Kidney (tissue), 14 donors: Measurements from ENCODE around the gene SH3RF1. TPM values are rescaled to one million over a fixed set of nuclear protein-coding genes. Genes with fewer than 3 reads are reported as not detected.
A peak's percentile ranks its signal among the peaks of the same experiment; 100 is the strongest.

Experiments
- DNase-seq, 5 donors: peaks; one replicate each; pipeline ENCODE4 v3.0.0-alpha.2; 2013 to 2020
- FAIRE-seq: peaks from 2 replicates; lab custom pipeline; 2012; peaks lifted over from hg19 to GRCh38; lab: Jason Lieb, UNC
- H3K27ac ChIP-seq, 2 donors: one replicate each; pipeline ENCODE4 v1.7.0; 2013; ENCODE audit warnings: low read depth in 2 of 2, low read length in 2 of 2, inconsistent platforms in 1 of 2
- H3K27me3 ChIP-seq: one replicate; pipeline ENCODE4 v1.7.1; 2013; ENCODE audit warnings: low read length, inconsistent platforms; ENCODE audit not compliant: control insufficient read depth, insufficient read depth
- H3K36me3 ChIP-seq, 3 donors: one replicate each; pipeline versions ENCODE4 v1.7.0 to v1.7.1; 2013; ENCODE audit warnings: low read length in 3 of 3, control low read depth in 1 of 3, inconsistent platforms in 1 of 3; ENCODE audit not compliant: insufficient read depth in 3 of 3, control insufficient read depth in 2 of 3
- H3K4me1 ChIP-seq, 3 donors: one replicate each; pipeline versions ENCODE4 v1.7.0 to v1.7.1; 2013; ENCODE audit warnings: low read length in 3 of 3, inconsistent platforms in 1 of 3, low read depth in 1 of 3; ENCODE audit not compliant: control insufficient read depth in 2 of 3, insufficient read depth in 2 of 3
- H3K4me3 ChIP-seq, 3 donors: one replicate each; pipeline versions ENCODE4 v1.7.0 to v1.8.1; 2013; ENCODE audit warnings: low read length in 3 of 3, control low read depth in 1 of 3, inconsistent platforms in 1 of 3
- H3K9ac ChIP-seq, 3 donors: one replicate each; pipeline versions ENCODE4 v1.7.0 to v1.7.1; 2013; ENCODE audit warnings: low read length in 3 of 3, control low read depth in 1 of 3, inconsistent platforms in 1 of 3
- H3K9me3 ChIP-seq, 3 donors: one replicate each; pipeline versions ENCODE4 v1.7.0 to v1.7.1; 2013; ENCODE audit warnings: low read length in 3 of 3, control low read depth in 1 of 3, inconsistent platforms in 1 of 3; ENCODE audit not compliant: control insufficient read depth in 2 of 3, insufficient read depth in 1 of 3
- intact Hi-C: fragments of 100-400 bp; cut with DNase I; formaldehyde crosslinking; loops from one replicate; pipeline ENCODE4 v1.11.1; 2022
- polyA plus RNA-seq: library from polyadenylated mRNA; stranded (reverse); fragments of 350-450 nt; fragmentation: Illumina TruSeq; extraction: RNeasy Lipid Tissue Mini Kit (QIAGEN cat#74804); gene quantifications from one replicate; pipeline ENCODE4 v1.2.3, GENCODE V29; 2014; ENCODE audit warnings: low read depth, low replicate concordance; ENCODE audit not compliant: insufficient read depth
- total RNA-seq: library from RNA; stranded (reverse); fragmentation: NEBNext Ultra II Directional; extraction: Animal tissue kit (Norgen Biotek cat#: 25700); gene quantifications from one replicate; pipeline ENCODE4 v1.2.1, GENCODE V29; 2021
- TF ChIP-seq, protein P1 (sequence below): IDR thresholded peaks from 3 replicates; pipeline ENCODE4 v1.5.1; 2012; ENCODE audit warnings: mild to moderate bottlenecking, moderate library complexity, borderline replicate concordance; ENCODE audit not compliant: insufficient read depth; ENCODE audit errors: extremely low read depth
- donor health status: control.
- donor health status: control.
- donor health status: control.
- donor health status: control.
- donor health status: control.
- donor health status: DM: yes; HTN: yes; CAD: no.
- donor health status: Normal renal cell carcinoma (clear cell type).

The SH3RF1 gene
- total and polyA plus RNA-seq, 2 donors from 2014 or later, result 8.2 to 35.7 TPM

DNA sequence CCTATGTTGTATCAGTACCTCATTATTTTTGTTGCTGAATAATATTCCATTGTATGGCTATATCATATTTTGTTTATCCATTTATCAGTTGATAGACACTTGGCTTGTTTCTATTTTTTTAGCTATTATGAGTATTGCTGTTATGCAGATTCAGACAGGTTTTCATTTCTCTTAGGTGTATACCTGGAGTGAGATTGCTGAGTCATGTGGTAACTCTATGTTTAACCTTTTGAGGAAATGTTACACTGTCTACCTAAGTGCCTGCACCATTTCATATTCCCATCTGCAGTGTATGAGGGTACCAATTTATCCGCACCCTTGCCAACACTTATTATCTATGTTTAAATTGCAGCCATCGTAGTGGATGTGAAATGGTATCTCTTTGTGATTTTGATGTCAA lies 43.0 kb upstream of the SH3RF1 start:
- Histone ChIP-seq H3K9me3 (no peaks in the 10 kb centered on the region), H3K27ac (peak overlapping the region in 1 of 2 donors; percentile 41), H3K4me1 (peaks cover 0 to 8% (median 6%) of the 10 kb centered on the region in 3 donors), H3K27me3 (no peaks in the 10 kb centered on the region), H3K4me3 (no peak overlapping the region), H3K36me3 (no peaks in the 10 kb centered on the region), H3K9ac (no peak overlapping the region)
- intact Hi-C loops, result no loop called here
- TF ChIP-seq, protein P1, sequence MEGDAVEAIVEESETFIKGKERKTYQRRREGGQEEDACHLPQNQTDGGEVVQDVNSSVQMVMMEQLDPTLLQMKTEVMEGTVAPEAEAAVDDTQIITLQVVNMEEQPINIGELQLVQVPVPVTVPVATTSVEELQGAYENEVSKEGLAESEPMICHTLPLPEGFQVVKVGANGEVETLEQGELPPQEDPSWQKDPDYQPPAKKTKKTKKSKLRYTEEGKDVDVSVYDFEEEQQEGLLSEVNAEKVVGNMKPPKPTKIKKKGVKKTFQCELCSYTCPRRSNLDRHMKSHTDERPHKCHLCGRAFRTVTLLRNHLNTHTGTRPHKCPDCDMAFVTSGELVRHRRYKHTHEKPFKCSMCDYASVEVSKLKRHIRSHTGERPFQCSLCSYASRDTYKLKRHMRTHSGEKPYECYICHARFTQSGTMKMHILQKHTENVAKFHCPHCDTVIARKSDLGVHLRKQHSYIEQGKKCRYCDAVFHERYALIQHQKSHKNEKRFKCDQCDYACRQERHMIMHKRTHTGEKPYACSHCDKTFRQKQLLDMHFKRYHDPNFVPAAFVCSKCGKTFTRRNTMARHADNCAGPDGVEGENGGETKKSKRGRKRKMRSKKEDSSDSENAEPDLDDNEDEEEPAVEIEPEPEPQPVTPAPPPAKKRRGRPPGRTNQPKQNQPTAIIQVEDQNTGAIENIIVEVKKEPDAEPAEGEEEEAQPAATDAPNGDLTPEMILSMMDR, result no peak
- no peak for DNase-seq
- FAIRE-seq, result no peak

DNA sequence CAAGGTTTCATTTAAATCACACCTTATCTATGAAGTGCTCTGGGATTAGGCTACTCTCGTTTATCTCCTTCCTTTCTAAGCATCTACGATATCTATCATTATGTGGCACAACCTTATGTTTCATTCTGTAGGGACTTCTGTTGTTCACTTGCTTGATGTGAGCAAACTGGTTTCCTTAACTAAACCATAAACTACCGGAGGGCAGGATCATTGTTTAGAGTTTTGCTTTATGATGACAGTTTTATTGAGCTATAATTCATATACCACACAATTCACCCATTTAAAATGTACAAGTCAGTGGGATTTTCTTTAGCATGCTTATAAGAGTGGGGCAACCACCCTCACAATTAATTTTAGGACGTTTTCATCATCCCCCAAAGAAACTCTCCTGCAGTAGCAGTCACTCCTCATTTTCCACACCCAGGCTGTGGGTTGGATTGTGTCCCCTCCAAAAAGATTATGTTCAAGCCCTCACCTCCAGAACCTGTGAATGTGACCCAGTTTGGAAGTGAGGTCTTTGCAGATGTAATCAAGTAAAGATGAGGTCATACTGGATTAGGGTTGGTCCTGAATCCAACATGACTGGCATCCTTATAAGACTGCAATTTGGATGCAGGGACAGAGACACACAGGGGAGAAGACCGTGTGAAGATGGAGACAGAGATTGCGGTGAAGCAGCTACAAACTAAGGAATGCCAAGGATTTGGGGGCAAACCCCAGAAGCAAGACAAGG lies 42.1 kb upstream of the SH3RF1 start:
- Histone ChIP-seq H3K4me1 (peaks cover 0 to 8% (median 6%) of the 10 kb centered on the region in 3 donors), H3K27ac (no peak overlapping the region), H3K9me3 (no peaks in the 10 kb centered on the region), H3K27me3 (no peaks in the 10 kb centered on the region), H3K9ac (no peak overlapping the region), H3K4me3 (no peak overlapping the region), H3K36me3 (no peaks in the 10 kb centered on the region)
- no peak for DNase-seq
- FAIRE-seq, result no peak
- intact Hi-C loops, result no loop called here
- TF ChIP-seq, protein P1, result no peak

DNA sequence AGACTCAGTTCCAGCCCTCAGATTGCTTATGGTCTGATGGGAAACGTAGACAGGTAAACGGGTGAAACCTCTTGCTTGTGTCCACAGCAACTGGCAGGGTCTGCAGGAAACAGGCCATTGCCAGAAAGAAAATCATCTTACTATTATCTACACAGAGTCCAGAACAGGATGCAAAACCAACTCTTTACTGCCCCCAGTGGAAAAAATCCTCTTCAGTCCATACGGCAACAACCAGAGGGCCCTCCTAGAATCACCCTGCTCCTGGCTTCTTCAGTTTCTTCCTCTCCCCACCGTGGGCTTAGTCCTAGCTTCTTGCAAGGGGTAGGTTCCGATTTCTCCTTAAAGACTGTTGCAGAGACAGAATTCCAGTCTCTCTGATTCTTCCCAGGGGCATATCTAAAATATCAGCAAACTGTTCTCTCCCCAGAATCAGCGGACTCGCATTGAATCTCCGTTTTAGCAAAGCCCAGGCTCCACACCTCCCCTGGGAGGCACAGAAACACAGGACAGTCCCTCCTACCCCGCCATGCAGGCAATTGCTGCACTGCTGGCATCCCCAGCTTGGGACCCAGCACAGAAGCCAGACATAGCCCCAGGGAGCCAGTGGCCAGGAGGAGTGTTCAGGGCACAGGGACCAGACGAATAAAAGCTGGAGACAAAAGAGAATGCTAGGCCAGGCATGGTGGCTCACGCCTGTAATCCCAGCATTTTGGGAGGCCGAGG lies 41.0 kb upstream of the SH3RF1 start:
- Histone ChIP-seq H3K4me1 (peaks cover 0 to 8% (median 6%) of the 10 kb centered on the region in 3 donors), H3K9me3 (no peaks in the 10 kb centered on the region), H3K9ac (no peak overlapping the region), H3K36me3 (no peaks in the 10 kb centered on the region), H3K27me3 (no peaks in the 10 kb centered on the region), H3K27ac (no peak overlapping the region), H3K4me3 (no peak overlapping the region)
- intact Hi-C loops, result no loop called here
- TF ChIP-seq, protein P1, result peak; percentile 59
- FAIRE-seq (no peak), DNase-seq (peak in 3 of 5 donors; percentile 23 to 74 (median 63))
